Cardiac fibroblast (primary cell): Measurements from ENCODE around the gene YBX2.

Experiments used
- DNase-seq, 2 donors: peaks; one replicate each; pipeline versions ENCODE4 v3.0.0 to v3.0.0-alpha.2; 2010; ENCODE audit warnings: low read depth in 2 of 2
- H3K4me3 ChIP-seq, 2 donors: replicated peaks in 1 of 2; 1 replicate in 1 of 2; 2 replicates in 1 of 2; pipeline ENCODE4 v1.5.1; 2011; ENCODE audit warnings: low read depth in 2 of 2, low read length in 2 of 2, mild to moderate bottlenecking in 2 of 2, moderate library complexity in 1 of 2
- CTCF ChIP-seq: IDR thresholded peaks from one replicate; pipeline ENCODE4 v1.5.1; 2011; ENCODE audit warnings: low read depth, mild to moderate bottlenecking, low read length, inconsistent platforms

The YBX2 gene

DNA sequence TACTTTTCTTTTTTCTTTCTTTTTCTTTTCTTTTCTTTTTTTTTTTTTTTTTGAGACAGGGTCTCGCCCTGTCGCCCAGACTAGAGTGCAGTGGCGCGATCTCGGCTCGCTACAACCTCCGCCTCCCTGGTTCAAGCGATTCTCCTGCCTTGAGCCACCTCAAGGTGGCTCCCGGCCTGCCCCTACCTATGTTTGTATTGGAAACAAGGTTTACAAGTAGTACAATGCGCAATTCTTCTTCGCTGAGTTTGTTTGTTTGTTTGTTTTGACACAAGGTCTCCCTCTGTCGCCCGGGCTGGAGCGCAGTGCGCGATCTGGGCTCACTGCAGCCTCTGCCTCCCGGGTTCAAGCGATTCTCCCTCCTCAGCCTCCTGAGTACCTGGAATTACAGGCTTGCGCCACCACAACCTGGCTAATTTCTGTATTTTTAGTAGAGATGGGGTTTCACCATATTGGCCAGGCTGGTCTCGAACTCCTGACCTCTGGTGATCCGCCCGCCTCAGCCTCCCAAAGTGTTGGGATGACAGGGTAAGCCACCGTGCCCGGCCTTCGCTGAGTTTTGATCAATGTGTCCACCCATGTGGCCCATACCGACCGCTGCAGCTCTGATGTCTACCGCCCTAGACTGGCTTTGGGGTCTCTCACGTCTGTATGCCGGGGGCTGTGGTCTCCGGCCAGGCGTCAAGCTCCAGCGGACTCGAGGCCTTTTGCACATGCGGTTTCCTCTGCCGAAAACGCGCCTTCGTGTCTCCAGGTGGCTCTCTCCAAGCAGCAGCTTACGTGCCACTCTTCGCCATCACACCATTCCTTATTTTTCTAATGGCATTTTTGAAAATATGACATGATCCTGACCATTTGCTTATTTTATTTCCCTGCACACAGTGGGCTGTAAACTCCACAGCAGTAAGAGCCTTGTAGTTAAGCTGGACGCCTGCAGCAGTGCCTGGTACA, 1.1 kb upstream of the YBX2 start:
- no peak for TF ChIP-seq CTCF
- H3K4me3 ChIP-seq = no peak overlapping the region
- DNase-seq = no peak

DNA sequence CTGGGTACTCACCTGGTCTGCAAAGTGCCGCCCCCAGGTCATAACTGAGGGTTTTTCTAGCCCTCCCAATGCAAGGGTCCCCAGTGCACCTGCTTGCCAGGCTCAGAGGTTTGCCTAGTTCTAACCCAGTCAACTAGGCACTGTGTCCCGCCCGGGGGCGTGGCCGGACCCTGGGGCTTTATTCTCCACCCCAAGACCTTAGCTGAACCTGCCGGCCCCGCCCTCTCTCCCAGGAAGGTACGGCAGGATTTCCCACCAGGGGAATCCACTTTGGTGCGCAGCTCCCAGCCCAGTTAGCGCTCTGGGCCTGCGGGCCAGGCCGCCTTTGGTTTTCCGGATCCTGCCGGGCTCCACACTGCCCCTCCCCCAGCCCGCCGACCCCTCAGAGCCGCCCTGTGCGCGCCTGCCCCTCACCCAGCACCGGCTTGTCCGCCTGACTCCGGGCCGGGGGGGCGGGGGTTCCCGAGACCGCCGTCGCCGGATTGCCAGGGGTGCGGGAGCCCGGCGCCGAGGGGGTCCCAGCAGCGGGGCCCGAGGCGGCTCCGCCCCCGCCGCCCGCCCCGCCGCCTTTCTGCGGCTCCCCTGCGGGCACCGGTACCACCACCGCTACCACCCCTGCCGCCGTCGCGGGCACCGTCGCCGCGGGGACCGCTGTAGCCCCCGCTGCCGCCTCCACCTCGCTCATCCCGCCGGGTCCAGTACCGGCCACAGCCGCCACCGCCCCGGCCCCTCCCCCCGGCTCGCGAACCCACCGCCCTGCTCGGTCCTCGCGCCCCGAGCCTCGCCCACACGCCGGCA, 424 bp downstream of the YBX2 start:
- no peak for DNase-seq
- no peak for TF ChIP-seq CTCF
- no peak overlapping the region for H3K4me3 ChIP-seq

DNA sequence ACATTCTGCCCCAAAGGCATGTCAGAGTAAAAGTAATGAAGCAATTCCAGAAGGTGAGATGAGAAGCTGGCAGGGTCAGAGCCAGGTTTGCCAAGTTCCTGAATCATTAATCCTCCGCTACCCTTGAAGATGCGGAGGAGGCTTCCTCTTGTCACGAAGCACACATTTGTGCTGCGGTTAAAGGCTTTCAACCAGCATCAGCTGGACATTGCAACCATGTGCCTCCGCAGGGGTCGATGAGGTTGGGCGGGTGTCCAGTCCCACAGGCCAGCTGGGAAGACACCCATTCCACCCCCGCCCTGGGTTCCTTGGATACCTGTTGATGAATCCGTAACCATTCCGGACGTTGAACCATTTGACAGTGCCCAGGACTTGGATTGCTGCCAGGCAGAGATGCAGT, 1.3 kb downstream of the YBX2 start:
- no peak for TF ChIP-seq CTCF

GRCh38 chr17:7292729-7293128, 1.7 kb downstream of the YBX2 start:
- no peak overlapping the region for H3K4me3 ChIP-seq
- DNase-seq = peak in 1 of 2 donors; percentile 63
- TF ChIP-seq CTCF = no peak

More for the DNA sequence above, 1.3 kb downstream of the YBX2 start:
- DNase-seq = peak; percentile 31 to 43
- H3K4me3 ChIP-seq = no peak overlapping the region

DNA sequence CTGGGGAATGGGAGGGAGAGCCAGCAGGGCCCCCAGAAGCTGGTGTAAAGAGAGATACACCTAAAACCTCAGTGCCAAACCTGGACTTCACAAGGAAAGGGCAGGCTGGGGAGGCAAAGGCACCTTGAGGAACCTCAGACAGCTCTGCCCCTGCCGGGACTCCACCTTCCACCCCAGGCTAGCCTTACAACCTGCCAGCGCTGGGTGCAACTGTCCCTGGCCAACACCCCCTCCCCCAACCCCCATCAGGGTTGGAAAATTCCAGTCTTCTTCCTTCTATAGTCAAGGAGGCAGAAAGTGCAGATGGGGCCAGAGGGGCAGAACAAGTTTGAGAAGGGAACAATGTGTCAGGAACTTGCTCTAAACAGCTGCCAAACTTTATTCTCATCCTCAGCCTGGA, 2.2 kb downstream of the YBX2 start:
- no peak for TF ChIP-seq CTCF
- H3K4me3 ChIP-seq = no peak overlapping the region

DNA sequence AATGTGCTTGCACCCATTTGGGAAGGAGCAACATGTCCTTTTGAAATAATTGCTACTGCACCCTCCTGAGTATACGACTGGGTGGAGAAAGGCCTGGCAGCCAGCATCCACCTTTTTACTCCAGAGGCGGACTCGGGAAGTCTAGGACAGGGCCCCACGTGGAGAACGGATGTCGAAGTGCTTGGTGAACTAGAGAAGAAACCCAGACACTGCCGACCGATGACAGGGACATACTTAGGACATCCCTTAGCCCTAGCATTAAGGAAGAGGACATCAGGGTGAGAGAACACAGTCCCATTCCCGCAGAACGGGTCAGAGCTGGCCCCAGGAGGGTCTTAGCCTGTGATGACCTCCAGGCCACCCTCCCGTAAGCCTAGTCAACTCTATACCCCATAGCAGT, 3.8 kb downstream of the YBX2 start:
- no peak overlapping the region for H3K4me3 ChIP-seq
- TF ChIP-seq CTCF = no peak
- DNase-seq = no peak

More for the DNA sequence above, 2.2 kb downstream of the YBX2 start:
- DNase-seq = no peak
